ENCODE results near the gene RNF41.

RNF41 gene

GRCh38 chr12:56152756-56153677 is 68.7 kb downstream of the RNF41 start:
- no peak for DNase-seq

All from suppressor macrophage (primary cell).